ENCODE data around the gene VEZT. TPM values are rescaled to one million over a fixed set of nuclear protein-coding genes. Genes with fewer than 3 reads are reported as not detected.

VEZT gene
- polyA plus RNA-seq, 1 donor from 2014 or later, result 219 TPM

DNA sequence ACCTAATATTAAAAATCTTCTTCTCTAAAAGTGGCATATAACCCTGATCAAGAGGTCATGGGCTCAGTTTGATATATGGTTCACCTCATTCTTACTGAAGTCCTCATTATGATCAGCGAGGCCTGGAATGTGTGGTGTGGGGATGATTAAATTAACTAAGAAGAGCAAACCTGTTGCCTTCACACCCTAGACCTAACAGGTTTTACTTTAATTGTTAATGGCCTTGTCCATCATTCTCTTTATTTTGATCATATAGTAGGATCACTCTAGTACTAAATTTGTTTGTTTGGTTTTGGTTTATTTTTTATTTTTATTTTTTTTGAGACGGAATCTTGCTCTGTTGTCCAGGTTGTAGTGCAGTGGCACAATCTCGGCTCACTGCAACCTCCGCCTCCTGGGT is 43.5 kb downstream of the VEZT start:
- H3K27ac ChIP-seq (ENCODE audit: low read length), result no peak overlapping the region
- H3K9me3 ChIP-seq (ENCODE audit: low read length), result no peaks in the 10 kb centered on the region
- peaks cover 18% of the 10 kb centered on the region for H3K79me2 ChIP-seq (replicated peaks; ENCODE audit: insufficient read depth, low read length)
- no peaks in the 10 kb centered on the region for H4K20me1 ChIP-seq (ENCODE audit: insufficient read depth)
- H3K9ac ChIP-seq (ENCODE audit: low read length), result no peak overlapping the region
- no peaks in the 10 kb centered on the region for H3K27me3 ChIP-seq (ENCODE audit: insufficient read depth, low read depth, low read length)
- no peak overlapping the region for H3K4me3 ChIP-seq (ENCODE audit: low read length)
- TF ChIP-seq MXI1 (conservative IDR thresholded peaks at IDR 0.05; ENCODE audit: poor library complexity, severe bottlenecking) (no peak), EP300 (conservative IDR thresholded peaks at IDR 0.05; ENCODE audit: poor library complexity, severe bottlenecking) (no peak), RAD21 (conservative IDR thresholded peaks at IDR 0.05) (no peak), TAF1 (IDR thresholded peaks at IDR 0.05; ENCODE audit: low read depth) (no peak), EZH2 (IDR thresholded peaks at IDR 0.05; ENCODE audit: borderline replicate concordance, insufficient read depth, low read length, poor library complexity, severe bottlenecking) (no peak), CTCF (IDR thresholded peaks at IDR 0.05; ENCODE audit: poor library complexity, severe bottlenecking) (no peak), POLR2AphosphoS5 (IDR thresholded peaks at IDR 0.05) (no peak)
- TF ChIP-seq, protein P1, sequence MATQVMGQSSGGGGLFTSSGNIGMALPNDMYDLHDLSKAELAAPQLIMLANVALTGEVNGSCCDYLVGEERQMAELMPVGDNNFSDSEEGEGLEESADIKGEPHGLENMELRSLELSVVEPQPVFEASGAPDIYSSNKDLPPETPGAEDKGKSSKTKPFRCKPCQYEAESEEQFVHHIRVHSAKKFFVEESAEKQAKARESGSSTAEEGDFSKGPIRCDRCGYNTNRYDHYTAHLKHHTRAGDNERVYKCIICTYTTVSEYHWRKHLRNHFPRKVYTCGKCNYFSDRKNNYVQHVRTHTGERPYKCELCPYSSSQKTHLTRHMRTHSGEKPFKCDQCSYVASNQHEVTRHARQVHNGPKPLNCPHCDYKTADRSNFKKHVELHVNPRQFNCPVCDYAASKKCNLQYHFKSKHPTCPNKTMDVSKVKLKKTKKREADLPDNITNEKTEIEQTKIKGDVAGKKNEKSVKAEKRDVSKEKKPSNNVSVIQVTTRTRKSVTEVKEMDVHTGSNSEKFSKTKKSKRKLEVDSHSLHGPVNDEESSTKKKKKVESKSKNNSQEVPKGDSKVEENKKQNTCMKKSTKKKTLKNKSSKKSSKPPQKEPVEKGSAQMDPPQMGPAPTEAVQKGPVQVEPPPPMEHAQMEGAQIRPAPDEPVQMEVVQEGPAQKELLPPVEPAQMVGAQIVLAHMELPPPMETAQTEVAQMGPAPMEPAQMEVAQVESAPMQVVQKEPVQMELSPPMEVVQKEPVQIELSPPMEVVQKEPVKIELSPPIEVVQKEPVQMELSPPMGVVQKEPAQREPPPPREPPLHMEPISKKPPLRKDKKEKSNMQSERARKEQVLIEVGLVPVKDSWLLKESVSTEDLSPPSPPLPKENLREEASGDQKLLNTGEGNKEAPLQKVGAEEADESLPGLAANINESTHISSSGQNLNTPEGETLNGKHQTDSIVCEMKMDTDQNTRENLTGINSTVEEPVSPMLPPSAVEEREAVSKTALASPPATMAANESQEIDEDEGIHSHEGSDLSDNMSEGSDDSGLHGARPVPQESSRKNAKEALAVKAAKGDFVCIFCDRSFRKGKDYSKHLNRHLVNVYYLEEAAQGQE (IDR thresholded peaks at IDR 0.05; ENCODE audit: borderline replicate concordance), result no peak
- H3K36me3 ChIP-seq (ENCODE audit: insufficient read depth, low read length), result peaks cover 27% of the 10 kb centered on the region
- H3K9me2 ChIP-seq (ENCODE audit: insufficient read depth, low read length), result no peaks in the 10 kb centered on the region
- no peak overlapping the region for H3K4me2 ChIP-seq (ENCODE audit: low read length)
- H3F3A ChIP-seq (ENCODE audit: insufficient read depth, low read length, poor library complexity, severe bottlenecking), result no peaks in the 10 kb centered on the region
- no peak overlapping the region for H2AFZ ChIP-seq (ENCODE audit: low read depth, low read length)

- Histone ChIP-seq H3K4me2 (ENCODE audit: low read length) (no peak overlapping the region), H3K4me3 (ENCODE audit: low read length) (no peak overlapping the region), H3K9me3 (ENCODE audit: low read length) (no peaks in the 10 kb centered on the region), H3K9ac (ENCODE audit: low read length) (no peak overlapping the region), H3K36me3 (ENCODE audit: insufficient read depth, low read length) (peaks cover 20% of the 10 kb centered on the region), H3F3A (ENCODE audit: insufficient read depth, low read length, poor library complexity, severe bottlenecking) (no peaks in the 10 kb centered on the region), H3K79me2 (replicated peaks; ENCODE audit: insufficient read depth, low read length) (peaks cover 13% of the 10 kb centered on the region), H2AFZ (ENCODE audit: low read depth, low read length) (no peak overlapping the region), H3K9me2 (ENCODE audit: insufficient read depth, low read length) (no peaks in the 10 kb centered on the region), H3K27ac (ENCODE audit: low read length) (no peak overlapping the region), H3K27me3 (ENCODE audit: insufficient read depth, low read depth, low read length) (no peaks in the 10 kb centered on the region), H4K20me1 (ENCODE audit: insufficient read depth) (no peaks in the 10 kb centered on the region)
- TF ChIP-seq MXI1 (conservative IDR thresholded peaks at IDR 0.05; ENCODE audit: poor library complexity, severe bottlenecking) (no peak), SMC3 (conservative IDR thresholded peaks at IDR 0.05; ENCODE audit: poor library complexity) (no peak)
These were observed 45.2 kb downstream of the VEZT start for GRCh38 chr12:95262808-95263207.

DNA sequence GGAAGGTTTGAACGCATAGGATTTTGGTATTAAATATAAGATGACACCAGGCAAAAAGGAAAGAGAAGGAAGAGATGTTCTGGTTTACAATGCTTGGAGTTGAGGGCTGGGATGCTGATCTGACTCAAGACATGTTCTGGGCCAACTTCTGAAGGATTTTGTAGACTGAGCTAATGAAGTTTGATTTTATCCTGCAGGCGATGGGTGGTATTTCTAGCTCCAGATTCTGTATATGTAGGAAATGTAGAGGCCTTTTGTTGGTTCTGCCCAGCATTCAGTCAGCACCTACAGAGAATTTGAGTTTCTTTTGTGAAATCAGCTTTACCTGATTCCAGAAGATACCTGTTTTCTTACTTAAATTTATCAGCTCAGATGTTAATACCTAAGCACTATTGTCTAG is 48.2 kb downstream of the VEZT start:
- H3K4me3 ChIP-seq (ENCODE audit: low read length), result no peak overlapping the region
- no peaks in the 10 kb centered on the region for H4K20me1 ChIP-seq (ENCODE audit: insufficient read depth)
- no peaks in the 10 kb centered on the region for H3K27me3 ChIP-seq (ENCODE audit: insufficient read depth, low read depth, low read length)
- H3K36me3 ChIP-seq (ENCODE audit: insufficient read depth, low read length), result peaks cover 29% of the 10 kb centered on the region
- no peaks in the 10 kb centered on the region for H3K9me3 ChIP-seq (ENCODE audit: low read length)
- H3F3A ChIP-seq (ENCODE audit: insufficient read depth, low read length, poor library complexity, severe bottlenecking), result no peaks in the 10 kb centered on the region
- H3K9me2 ChIP-seq (ENCODE audit: insufficient read depth, low read length), result no peaks in the 10 kb centered on the region
- peaks cover 13% of the 10 kb centered on the region for H3K79me2 ChIP-seq (replicated peaks; ENCODE audit: insufficient read depth, low read length)
- no peak overlapping the region for H3K9ac ChIP-seq (ENCODE audit: low read length)
- H3K27ac ChIP-seq (ENCODE audit: low read length), result no peak overlapping the region
- TF ChIP-seq TAF1 (IDR thresholded peaks at IDR 0.05; ENCODE audit: low read depth) (no peak), EP300 (conservative IDR thresholded peaks at IDR 0.05; ENCODE audit: poor library complexity, severe bottlenecking) (no peak), MXI1 (conservative IDR thresholded peaks at IDR 0.05; ENCODE audit: poor library complexity, severe bottlenecking) (no peak), RAD21 (conservative IDR thresholded peaks at IDR 0.05) (no peak), EZH2 (IDR thresholded peaks at IDR 0.05; ENCODE audit: borderline replicate concordance, insufficient read depth, low read length, poor library complexity, severe bottlenecking) (no peak), CTCF (IDR thresholded peaks at IDR 0.05; ENCODE audit: poor library complexity, severe bottlenecking) (no peak), POLR2AphosphoS5 (IDR thresholded peaks at IDR 0.05) (no peak), SMC3 (conservative IDR thresholded peaks at IDR 0.05; ENCODE audit: poor library complexity) (no peak)
- TF ChIP-seq, protein P1 (IDR thresholded peaks at IDR 0.05; ENCODE audit: borderline replicate concordance), result no peak
- H2AFZ ChIP-seq (ENCODE audit: low read depth, low read length), result no peak overlapping the region
- no peak overlapping the region for H3K4me2 ChIP-seq (ENCODE audit: low read length)
